Skin of body (tissue), 2 donors: ENCODE results near the gene FER. TPM values are rescaled to one million over a fixed set of nuclear protein-coding genes. Genes with fewer than 3 reads are reported as not detected.
"Not testable (repeated sequence)": the region's sequence is repeated elsewhere in the genome, so short reads cannot be mapped to it uniquely, and the experiment has no call there.

ENCODE experiments used
- DNase-seq: peaks from one replicate; lab custom pipeline; 2025; lab: John Stamatoyannopoulos, UW
- total RNA-seq: library from RNA; depleted of rRNA; stranded (reverse); fragments of >200 nt; gene quantifications from one replicate; pipeline ENCODE4 v1.2.3, GENCODE V29; 2014

FER gene
- total RNA-seq, 1 donor from 2014 or later: 31.8 TPM

DNA sequence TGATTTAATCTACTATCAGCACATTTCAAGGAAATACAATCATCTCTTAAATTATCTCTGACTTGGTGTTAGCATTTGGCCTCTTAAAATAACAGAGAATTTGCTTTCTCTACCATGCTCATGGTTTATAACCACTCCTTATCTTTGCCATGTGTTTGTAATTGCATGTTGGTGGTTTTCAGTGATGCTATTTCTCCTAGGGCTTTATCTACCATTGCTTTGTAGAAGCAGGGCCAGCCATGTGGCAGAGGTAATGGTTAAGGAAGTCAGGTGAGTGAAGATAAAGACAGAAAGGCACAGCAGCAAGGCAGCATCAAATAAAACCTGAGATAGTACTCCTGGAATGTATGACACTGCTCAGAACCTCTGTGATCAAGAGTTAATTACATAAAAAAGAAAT is 206.2 kb downstream of the FER start:
- DNase-seq: no peak

GRCh38 chr5:108957333-108957732 is 209.6 kb downstream of the FER start:
- DNase-seq: no peak

- DNase-seq: no peak
Measured at GRCh38 chr5:108966910-108967309, 219.2 kb downstream of the FER start.

DNA sequence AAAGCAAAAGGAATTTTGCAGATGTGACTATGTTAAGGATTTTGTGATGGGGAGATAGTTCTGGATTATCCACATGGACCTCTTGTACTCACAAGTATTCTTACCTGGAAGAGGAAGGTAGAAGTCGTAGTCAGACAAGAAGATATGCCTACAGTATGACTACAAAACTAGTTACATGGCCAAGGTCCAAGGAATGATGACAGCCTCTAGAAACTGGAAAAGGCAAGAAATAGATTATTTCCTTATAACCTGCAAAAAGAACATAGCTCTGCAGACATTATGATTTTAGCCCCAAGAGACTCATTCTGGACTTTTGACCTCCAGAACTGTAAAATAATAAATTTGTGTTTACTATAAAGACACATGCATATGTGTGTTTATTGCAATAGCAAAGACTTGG is 226.9 kb downstream of the FER start:
- DNase-seq: no peak

GRCh38 chr5:108975697-108976096 is 228.0 kb downstream of the FER start:
- no peak for DNase-seq

GRCh38 chr5:108983461-108984092 is 235.9 kb downstream of the FER start:
- no peak for DNase-seq

DNA sequence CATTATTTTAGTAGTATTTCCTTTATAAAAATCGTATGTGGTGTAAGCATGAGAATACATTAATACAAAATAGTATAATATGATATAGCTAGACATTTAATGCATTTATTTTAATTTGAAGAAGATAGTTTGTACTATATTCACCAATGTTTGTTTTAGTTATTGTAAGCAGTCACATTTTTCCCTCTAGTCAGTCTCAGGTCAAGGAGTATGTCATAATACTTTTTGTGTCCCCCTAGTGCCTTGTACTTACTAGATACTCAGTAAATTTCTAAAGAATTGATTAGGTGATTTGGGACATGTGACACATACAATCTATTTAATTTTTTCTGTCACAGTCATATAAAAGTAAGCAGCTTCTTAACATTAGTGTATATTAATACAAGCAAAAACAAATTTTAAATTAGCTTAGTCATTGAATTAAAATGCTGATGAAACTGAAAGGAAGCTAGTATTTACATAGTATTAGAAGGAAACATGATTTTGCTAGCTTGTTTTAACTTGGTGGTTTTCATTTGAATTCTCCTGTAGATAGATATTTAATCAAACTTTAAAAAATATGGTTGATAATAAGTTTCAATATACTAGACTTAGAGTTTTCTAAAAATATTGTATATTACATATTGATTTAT is 242.2 kb downstream of the FER start:
- DNase-seq: no peak

GRCh38 chr5:108992396-108993085 is 244.8 kb downstream of the FER start:
- not testable (repeated sequence) for DNase-seq

DNA sequence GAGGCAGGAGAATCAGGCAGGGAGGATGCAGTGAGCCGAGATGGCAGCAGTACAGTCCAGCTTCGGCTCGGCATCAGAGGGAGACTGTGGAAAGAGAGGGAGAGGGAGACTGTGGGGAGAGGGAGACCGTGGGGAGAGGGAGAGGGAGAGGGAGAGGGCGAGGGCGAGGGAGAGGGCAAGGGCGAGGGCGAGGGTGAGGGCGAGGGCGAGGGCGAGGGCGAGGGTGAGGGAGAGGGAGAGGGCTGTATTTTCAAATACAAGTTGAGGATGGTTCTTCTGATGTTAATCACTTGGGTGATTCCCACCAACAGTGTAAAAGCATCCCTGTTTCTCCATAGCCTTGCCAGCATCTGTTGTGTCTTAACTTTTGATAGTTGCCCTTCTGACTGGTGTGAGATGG is 245.7 kb downstream of the FER start:
- DNase-seq: not testable (repeated sequence)

GRCh38 chr5:108997720-108998119 is 250.0 kb downstream of the FER start:
- no peak for DNase-seq

GRCh38 chr5:108998216-108998615 is 250.5 kb downstream of the FER start:
- no peak for DNase-seq

DNA sequence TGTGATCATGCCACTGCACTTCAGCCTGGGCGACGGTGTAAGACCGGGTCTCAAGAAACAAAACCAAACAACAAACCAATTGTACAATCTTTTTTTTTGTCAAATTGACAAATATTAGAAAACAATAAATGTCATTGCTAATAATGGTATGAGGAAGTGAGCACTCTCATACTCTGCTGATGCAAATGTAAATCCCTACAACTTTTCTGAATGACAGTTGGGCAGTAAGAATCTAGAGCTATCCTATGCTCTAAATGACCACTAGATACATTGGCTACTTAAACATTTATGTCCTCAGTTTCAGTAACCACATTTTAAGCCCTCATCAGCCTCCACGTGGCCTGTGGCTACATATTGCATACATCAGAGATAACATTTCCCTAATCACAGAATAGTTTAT is 256.2 kb downstream of the FER start:
- no peak for DNase-seq

DNA sequence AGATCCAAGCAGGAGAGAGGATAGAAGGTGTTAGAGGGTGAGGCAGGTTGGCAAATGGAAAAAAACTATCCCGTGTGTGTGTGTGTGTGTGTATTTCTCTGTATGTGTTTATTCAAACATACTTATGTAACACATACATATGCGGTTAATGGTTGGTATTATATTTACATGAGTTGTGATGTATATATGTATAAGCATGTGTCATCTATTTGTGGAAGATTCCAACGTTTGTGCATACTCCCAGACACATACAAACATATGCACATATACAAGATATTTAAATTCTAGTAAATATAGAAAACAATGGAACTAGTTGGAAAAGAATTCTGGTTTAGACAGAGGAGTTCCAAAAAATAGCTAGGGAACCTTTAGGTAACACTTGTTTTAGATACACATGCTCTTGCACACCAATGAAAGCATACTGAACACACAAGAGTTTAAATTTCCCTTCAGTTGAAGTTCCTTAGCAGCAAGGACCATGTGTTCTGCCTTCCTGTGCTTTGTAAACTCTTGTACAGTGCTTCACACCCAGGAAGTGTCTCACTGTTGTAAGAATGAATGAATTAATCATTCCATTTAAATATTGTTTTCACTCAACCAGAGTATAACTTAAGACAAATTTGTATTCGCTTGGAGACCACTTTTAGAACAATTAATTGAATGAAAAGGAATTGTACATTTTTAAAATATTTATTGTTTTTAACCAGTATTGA is 257.8 kb downstream of the FER start:
- no peak for DNase-seq

DNA sequence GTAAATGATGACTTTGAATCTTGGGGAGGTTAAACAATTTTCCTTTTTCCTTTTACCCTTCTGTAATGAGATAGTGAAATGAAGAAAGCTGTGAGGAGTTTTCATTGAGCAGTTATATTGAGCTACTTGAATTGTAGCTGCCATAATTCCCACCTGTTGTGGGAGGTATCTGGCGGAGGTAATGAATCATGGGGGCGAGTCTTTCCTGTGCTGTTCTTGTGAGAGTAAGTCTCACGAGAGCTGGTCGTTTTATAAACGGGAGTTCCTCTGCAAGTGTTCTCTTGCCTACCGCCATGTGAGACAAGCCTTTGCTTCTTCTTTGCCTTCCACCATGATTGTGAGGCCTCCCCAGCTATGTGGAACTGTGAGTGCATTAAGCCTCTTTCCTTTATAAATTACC is 258.4 kb downstream of the FER start:
- no peak for DNase-seq

GRCh38 chr5:109016300-109016699 is 268.6 kb downstream of the FER start:
- DNase-seq: no peak

- no peak for DNase-seq
Measured at GRCh38 chr5:109022056-109022455, 274.4 kb downstream of the FER start.

DNA sequence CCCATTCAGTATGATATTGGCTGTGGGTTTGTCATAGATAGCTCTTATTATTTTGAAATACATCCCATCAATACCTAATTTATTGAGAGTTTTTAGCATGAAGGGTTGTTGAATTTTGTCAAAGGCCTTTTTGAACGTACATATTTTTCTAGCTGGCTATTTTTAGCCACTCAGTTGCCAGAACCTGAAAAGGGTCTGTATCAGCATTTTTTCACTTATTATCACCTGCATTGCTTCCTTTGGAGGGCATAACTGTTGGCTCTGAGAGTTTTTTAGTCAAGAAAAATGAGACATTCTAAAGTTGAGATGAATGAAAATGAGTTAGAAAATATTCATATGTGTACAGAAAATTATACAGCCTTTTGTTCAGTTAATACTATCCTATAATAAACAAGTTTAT is 278.0 kb downstream of the FER start:
- not testable (repeated sequence) for DNase-seq

DNA sequence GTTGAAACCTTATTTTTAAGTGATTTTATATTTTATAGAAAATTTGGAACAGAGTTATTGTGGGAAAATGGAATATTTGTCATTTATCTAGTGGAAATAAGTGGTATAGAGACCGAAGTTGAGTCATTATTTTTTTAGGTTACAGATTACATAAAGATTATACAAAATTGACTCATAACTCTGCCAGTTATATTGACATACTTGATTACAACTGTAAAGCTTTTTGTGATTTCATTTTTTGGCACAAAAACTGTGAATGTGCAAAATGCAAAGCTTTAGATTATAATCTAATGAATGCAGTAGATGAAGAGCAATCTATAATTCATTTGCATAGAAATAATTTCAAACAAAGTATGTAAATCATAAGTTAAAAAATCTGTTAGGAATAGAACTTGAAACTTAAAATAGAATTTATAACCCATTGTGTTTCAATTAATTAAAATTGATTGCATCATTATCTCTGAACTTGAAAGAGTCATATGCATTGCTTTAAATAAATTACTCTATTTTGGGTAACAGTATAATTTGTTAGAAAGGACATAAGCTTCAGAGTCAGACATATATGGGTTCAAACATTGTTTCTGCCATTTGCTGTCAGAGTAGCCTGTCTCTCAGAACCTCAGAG is 280.4 kb downstream of the FER start:
- DNase-seq: no peak

GRCh38 chr5:109028608-109029299 is 281.1 kb downstream of the FER start:
- DNase-seq: no peak

DNA sequence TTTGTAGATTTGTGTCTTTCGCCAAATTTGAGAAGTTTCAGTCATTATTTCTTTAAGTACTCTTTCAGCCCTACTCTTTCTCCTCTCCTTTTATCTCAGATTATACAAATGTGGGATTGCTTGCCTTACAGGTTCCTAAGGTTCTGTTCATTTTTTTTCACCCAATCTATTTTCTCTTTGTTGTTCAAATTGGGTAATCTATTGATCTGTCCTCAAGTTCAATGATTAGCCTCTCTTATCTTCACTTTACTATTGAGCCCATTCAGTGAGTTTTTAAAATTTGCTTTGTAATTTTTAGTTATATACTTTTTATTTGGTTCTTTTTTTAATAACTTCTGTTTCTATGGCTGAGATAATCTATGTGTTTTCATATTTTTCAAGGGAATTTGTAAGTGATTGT is 282.1 kb downstream of the FER start:
- no peak for DNase-seq
